CD14-positive monocyte (primary cell): ENCODE measurements around the gene XXYLT1. TPM values are rescaled to one million over a fixed set of nuclear protein-coding genes. Genes with fewer than 3 reads are reported as not detected.

Experiments used
- DNase-seq, 3 donors: peaks; one replicate each; pipeline ENCODE4 v3.0.0-alpha.2; 2011 to 2022
- H2AFZ ChIP-seq: 2 replicates; pipeline ENCODE4 v1.6.0; 2012; ENCODE audit warnings: mild to moderate bottlenecking, low read depth, low read length, inconsistent platforms; ENCODE audit not compliant: insufficient read depth, poor library complexity, severe bottlenecking
- H3K27ac ChIP-seq, 2 donors: 1 replicate in 1 of 2; 2 replicates in 1 of 2; pipeline ENCODE4 v1.5.1; 2012 to 2013; ENCODE audit warnings: low read length in 2 of 2, control low read depth in 1 of 2, inconsistent platforms in 1 of 2, low read depth in 1 of 2, mild to moderate bottlenecking in 1 of 2
- H3K27me3 ChIP-seq, 2 donors: one replicate each; pipeline versions ENCODE4 v1.6.0 to v1.6.1; 2011 to 2013; ENCODE audit warnings: low read length in 2 of 2; ENCODE audit not compliant: control insufficient read depth in 2 of 2, insufficient read depth in 2 of 2
- H3K36me3 ChIP-seq, 2 donors: replicated peaks in 1 of 2; 1 replicate in 1 of 2; 2 replicates in 1 of 2; pipeline versions ENCODE4 v1.5.1 to v1.6.1; 2012 to 2013; ENCODE audit warnings: low read length in 2 of 2, control low read depth in 1 of 2, inconsistent platforms in 1 of 2, mild to moderate bottlenecking in 1 of 2; ENCODE audit not compliant: insufficient read depth in 2 of 2, control insufficient read depth in 1 of 2
- H3K4me1 ChIP-seq, 2 donors: 1 replicate in 1 of 2; 2 replicates in 1 of 2; pipeline versions ENCODE4 v1.5.1 to v1.6.1; 2012 to 2013; ENCODE audit warnings: low read length in 2 of 2, control low read depth in 1 of 2, inconsistent platforms in 1 of 2, mild to moderate bottlenecking in 1 of 2, moderate library complexity in 1 of 2; ENCODE audit not compliant: insufficient read depth in 2 of 2, control insufficient read depth in 1 of 2
- H3K4me2 ChIP-seq: replicated peaks from 2 replicates; pipeline ENCODE3; 2012; ENCODE audit warnings: low read length, moderate library complexity, mild to moderate bottlenecking; ENCODE audit not compliant: poor library complexity, severe bottlenecking; ENCODE audit errors: extremely low read depth
- H3K4me3 ChIP-seq, 3 experiments: fragments of 200-600 bp in 1 of 3; sonication (generic) in 1 of 3; replicated peaks in 1 of 3; 1 replicate in 2 of 3; 2 replicates in 1 of 3; pipeline ENCODE4 v1.5.1; 2011 to 2013; ENCODE audit warnings: low read length in 3 of 3, mild to moderate bottlenecking in 3 of 3, control low read depth in 2 of 3, low read depth in 2 of 3, inconsistent platforms in 1 of 3, moderate library complexity in 1 of 3
- H3K79me2 ChIP-seq: 2 replicates; pipeline ENCODE4 v1.6.0; 2012; ENCODE audit warnings: mild to moderate bottlenecking, control low read depth, inconsistent platforms, low read length, moderate library complexity; ENCODE audit not compliant: insufficient read depth
- H3K9ac ChIP-seq: 2 replicates; pipeline ENCODE4 v1.6.0; 2017; ENCODE audit warnings: low read length, mild to moderate bottlenecking; ENCODE audit not compliant: insufficient read depth, poor library complexity, severe bottlenecking
- H3K9me3 ChIP-seq, 2 donors: replicated peaks in 1 of 2; 1 replicate in 1 of 2; 2 replicates in 1 of 2; pipeline versions ENCODE4 v1.5.1 to v1.6.1; 2012 to 2013; ENCODE audit warnings: low read length in 2 of 2, control low read depth in 1 of 2; ENCODE audit not compliant: control insufficient read depth in 1 of 2, insufficient read depth in 1 of 2
- H4K20me1 ChIP-seq: 2 replicates; pipeline ENCODE4 v1.6.0; 2012; ENCODE audit warnings: mild to moderate bottlenecking, low read length, control low read depth, moderate library complexity; ENCODE audit not compliant: insufficient read depth
- H3K27ac Mint-ChIP-seq, 7 donors: one replicate each; pipeline ENCODE4 v1.8.0; 2020; ENCODE audit warnings: mild to moderate bottlenecking in 7 of 7, mixed read lengths in 7 of 7, moderate library complexity in 6 of 7, inconsistent platforms in 2 of 7
- H3K27me3 Mint-ChIP-seq, 3 donors: one replicate each; pipeline ENCODE4 v1.8.0; 2021 to 2022; ENCODE audit warnings: low read depth in 3 of 3, mild to moderate bottlenecking in 3 of 3, mixed read lengths in 3 of 3, moderate library complexity in 3 of 3, inconsistent platforms in 1 of 3
- H3K36me3 Mint-ChIP-seq, 2 donors: one replicate each; pipeline ENCODE4 v1.8.0; 2020; ENCODE audit warnings: mixed read lengths in 2 of 2, inconsistent platforms in 1 of 2, mild to moderate bottlenecking in 1 of 2
- H3K4me1 Mint-ChIP-seq: one replicate; pipeline ENCODE4 v1.8.0; 2020; ENCODE audit warnings: mild to moderate bottlenecking, mixed read lengths
- H3K4me3 Mint-ChIP-seq, 2 donors: one replicate each; pipeline ENCODE4 v1.8.0; 2020; ENCODE audit warnings: mild to moderate bottlenecking in 2 of 2, mixed read lengths in 2 of 2, moderate library complexity in 1 of 2
- H3K9me3 Mint-ChIP-seq, 7 donors: one replicate each; pipeline ENCODE4 v1.8.0; 2020 to 2022; ENCODE audit warnings: mixed read lengths in 7 of 7, mild to moderate bottlenecking in 6 of 7, moderate library complexity in 6 of 7, inconsistent platforms in 2 of 7
- CTCF ChIP-seq: fragments of 200-600 bp; IDR thresholded peaks from one replicate; pipeline ENCODE4 v1.8.0; 2022; ENCODE audit warnings: antibody characterized with exemption, mild to moderate bottlenecking
- WGBS: methylation state at CpG from one replicate; pipeline ENCODE4 v1.1.5; 2013; ENCODE audit warnings: missing lambda C conversion rate; ENCODE audit not compliant: insufficient coverage; 5-methylcytosine and 5-hydroxymethylcytosine counted together
- intact Hi-C, 2 donors: fragments of 100-400 bp; cut with micrococcal nuclease; formaldehyde crosslinking; loops; one replicate each; pipeline versions ENCODE4 v1.15.0 to v1.15.1; 2023
- polyA plus RNA-seq, 3 donors: library from polyadenylated mRNA; depleted of rRNA in 1 of 3; unstranded in 2 of 3; stranded (reverse) in 1 of 3; fragments of 300-500 nt in 2 of 3; fragments of >200 nt in 1 of 3; fragmentation: Illumina TruSeq in 2 of 3; gene quantifications; 1 replicate in 2 of 3; 2 replicates in 1 of 3; pipeline ENCODE4 v1.2.3, GENCODE V29; 2012 to 2021

The XXYLT1 gene
- polyA plus RNA-seq, 3 donors: 11.8 to 13.5 (median 13.2) TPM

- H3K79me2 ChIP-seq: no peaks in the 10 kb centered on the region
- no peak overlapping the region for H3K4me2 ChIP-seq
- Mint-ChIP-seq H3K27ac (peak overlapping the region in 1 of 7 donors; percentile 42), H3K27me3 (peaks cover 0 to 6% (median 2%) of the 10 kb centered on the region in 3 donors), H3K9me3 (peaks cover 0 to 2% (median 0%) of the 10 kb centered on the region in 7 donors), H3K4me1 (peaks cover 56% of the 10 kb centered on the region), H3K4me3 (no peak overlapping the region), H3K36me3 (no peaks in the 10 kb centered on the region)
- intact Hi-C loops: no loop called here
- TF ChIP-seq CTCF: no peak
- no peak overlapping the region for H3K4me3 ChIP-seq
- no peaks in the 10 kb centered on the region for H3K27me3 ChIP-seq
- H3K36me3 ChIP-seq: no peaks in the 10 kb centered on the region
- no peak overlapping the region for H3K27ac ChIP-seq
- H3K9me3 ChIP-seq: no peaks in the 10 kb centered on the region
- peaks cover 53 to 54% of the 10 kb centered on the region in 2 donors for H3K4me1 ChIP-seq
- DNase-seq: no peak
- H2AFZ ChIP-seq: no peak overlapping the region
- H3K9ac ChIP-seq: no peak overlapping the region
- no peaks in the 10 kb centered on the region for H4K20me1 ChIP-seq
- no CpG with 5 or more reads among the region's 6 CpGs for WGBS
Measured at GRCh38 chr3:195168009-195168762, 102.8 kb downstream of the XXYLT1 start.

GRCh38 chr3:195165790-195166189 lies 105.2 kb downstream of the XXYLT1 start:
- H3K36me3 Mint-ChIP-seq: no peaks in the 10 kb centered on the region
- Histone ChIP-seq H3K9me3 (no peaks in the 10 kb centered on the region), H3K4me2 (no peak overlapping the region), H3K9ac (no peak overlapping the region), H3K27me3 (no peaks in the 10 kb centered on the region), H3K27ac (no peak overlapping the region), H3K36me3 (no peaks in the 10 kb centered on the region), H3K79me2 (no peaks in the 10 kb centered on the region), H3K4me1 (peaks cover 57% of the 10 kb centered on the region in 2 donors), H2AFZ (no peak overlapping the region), H3K4me3 (no peak overlapping the region), H4K20me1 (no peaks in the 10 kb centered on the region)
- peaks cover 56% of the 10 kb centered on the region for H3K4me1 Mint-ChIP-seq
- intact Hi-C loops: no loop called here
- no peak for TF ChIP-seq CTCF
- H3K27me3 Mint-ChIP-seq: peaks cover 0 to 6% (median 0%) of the 10 kb centered on the region in 3 donors
- peak overlapping the region in 2 of 7 donors; percentile 41 to 63 for H3K27ac Mint-ChIP-seq
- H3K9me3 Mint-ChIP-seq: peaks cover 0 to 2% (median 0%) of the 10 kb centered on the region in 7 donors
- H3K4me3 Mint-ChIP-seq: no peak overlapping the region
- DNase-seq: no peak
- whole genome bisulfite sequencing: 100% methylated on average over 1 of the region's 1 CpG
